ENCODE data around the gene CCDC183. TPM values are rescaled to one million over a fixed set of nuclear protein-coding genes. Genes with fewer than 3 reads are reported as not detected.

Gene CCDC183
- total RNA-seq, 2 donors from 2014 or later: 2.4 to 20.0 TPM

GRCh38 chr9:136853596-136854112 lies 57.5 kb downstream of the CCDC183 start:
- H3K27me3 ChIP-seq: no peaks in the 10 kb centered on the region
- intact Hi-C loops (cut with DNase I): no loop called here
- H3K4me3 ChIP-seq: no peak overlapping the region
- H3K9ac ChIP-seq (ENCODE audit: low read depth in 2 of 2, low read length in 2 of 2): no peak overlapping the region
- no peak overlapping the region for H3K27ac ChIP-seq
- H3K36me3 ChIP-seq: no peaks in the 10 kb centered on the region
- no peak for TF ChIP-seq CTCF (IDR thresholded peaks at IDR 0.05)
- peaks cover 18% of the 10 kb centered on the region for H3K4me1 ChIP-seq
- DNase-seq: peak; percentile 26
- H3K9me3 ChIP-seq: no peaks in the 10 kb centered on the region

- Histone ChIP-seq H3K36me3 (no peaks in the 10 kb centered on the region), H3K4me1 (peaks cover 24% of the 10 kb centered on the region), H3K9me3 (no peaks in the 10 kb centered on the region), H3K27me3 (no peaks in the 10 kb centered on the region), H3K9ac (ENCODE audit: low read depth in 2 of 2, low read length in 2 of 2) (no peak overlapping the region), H3K27ac (no peak overlapping the region), H3K4me3 (no peak overlapping the region)
- peak; percentile 25 for DNase-seq
- intact Hi-C loops (cut with DNase I): no loop called here
- TF ChIP-seq CTCF (IDR thresholded peaks at IDR 0.05): no peak
Measured at GRCh38 chr9:136854113-136854841, 58.1 kb downstream of the CCDC183 start.

- Histone ChIP-seq H3K36me3 (no peaks in the 10 kb centered on the region), H3K4me3 (no peak overlapping the region), H3K27me3 (no peaks in the 10 kb centered on the region), H3K9me3 (no peaks in the 10 kb centered on the region), H3K27ac (no peak overlapping the region), H3K9ac (ENCODE audit: low read depth in 2 of 2, low read length in 2 of 2) (no peak overlapping the region), H3K4me1 (peaks cover 28% of the 10 kb centered on the region)
- TF ChIP-seq CTCF (IDR thresholded peaks at IDR 0.05): no peak
- intact Hi-C loops (cut with DNase I): no loop called here
- DNase-seq: peak; percentile 18
Measured at GRCh38 chr9:136854842-136855460, 58.8 kb downstream of the CCDC183 start.

GRCh38 chr9:136855461-136856078 lies 59.4 kb downstream of the CCDC183 start:
- Histone ChIP-seq H3K27ac (no peak overlapping the region), H3K4me1 (peaks cover 25% of the 10 kb centered on the region), H3K36me3 (no peaks in the 10 kb centered on the region), H3K4me3 (no peak overlapping the region), H3K9ac (ENCODE audit: low read depth in 2 of 2, low read length in 2 of 2) (no peak overlapping the region), H3K27me3 (no peaks in the 10 kb centered on the region), H3K9me3 (no peaks in the 10 kb centered on the region)
- peak; percentile 18 for DNase-seq
- no peak for TF ChIP-seq CTCF (IDR thresholded peaks at IDR 0.05)
- intact Hi-C loops (cut with DNase I): no loop called here

GRCh38 chr9:136856079-136856476 lies 59.9 kb downstream of the CCDC183 start:
- peaks cover 30% of the 10 kb centered on the region for H3K4me1 ChIP-seq
- H3K9ac ChIP-seq (ENCODE audit: low read depth in 2 of 2, low read length in 2 of 2): no peak overlapping the region
- H3K27ac ChIP-seq: no peak overlapping the region
- no peak for TF ChIP-seq CTCF (IDR thresholded peaks at IDR 0.05)
- no peaks in the 10 kb centered on the region for H3K9me3 ChIP-seq
- H3K4me3 ChIP-seq: no peak overlapping the region
- intact Hi-C loops (cut with DNase I): no loop called here
- peaks cover 2% of the 10 kb centered on the region for H3K36me3 ChIP-seq
- H3K27me3 ChIP-seq: no peaks in the 10 kb centered on the region
- peak; percentile 19 for DNase-seq

Measured in colonic mucosa (tissue), 4 donors.